ENCODE data around the gene OR2D3. TPM values are rescaled to one million over a fixed set of nuclear protein-coding genes. Genes with fewer than 3 reads are reported as not detected.

OR2D3 gene
- polyA plus RNA-seq, 2 of the 4 experiments (the other 2 are of a cell fraction): not detected

Other genes with a start within 250 kb of the OR2D3 start
- 96.8 and 107 TPM in 2 replicates for gene MRPL17, start 237.7 kb upstream of the OR2D3 start, polyA plus RNA-seq (2011; rRNA removed)
- 127 to 132 TPM (median 128 TPM) in 3 replicates for gene MRPL17, start 237.7 kb upstream of the OR2D3 start, polyA plus RNA-seq (2017; fragmentation: RNase III; extraction: RNeasy Plus Mini Kit Qiagen cat#74134 plus additional on column Dnase treatment)
- gene OR2AG2, start 149.0 kb upstream of the OR2D3 start, polyA plus RNA-seq (2011; rRNA removed): 0.04 and 0.17 TPM in 2 replicates
- gene OR2AG2, start 149.0 kb upstream of the OR2D3 start, polyA plus RNA-seq (2017; fragmentation: RNase III; extraction: RNeasy Plus Mini Kit Qiagen cat#74134 plus additional on column Dnase treatment): 0.03 to 0.05 TPM in 2 of 3 replicates, not detected in the other
- not detected in 2 replicates for gene OR2AG1, start 138.0 kb upstream of the OR2D3 start, polyA plus RNA-seq (2011; rRNA removed)
- gene OR2AG1, start 138.0 kb upstream of the OR2D3 start, polyA plus RNA-seq (2017; fragmentation: RNase III; extraction: RNeasy Plus Mini Kit Qiagen cat#74134 plus additional on column Dnase treatment): not detected in 3 replicates
- gene OR6A2, start 121.3 kb upstream of the OR2D3 start, polyA plus RNA-seq (2011; rRNA removed): 0.01 TPM in 2 replicates
- gene OR6A2, start 121.3 kb upstream of the OR2D3 start, polyA plus RNA-seq (2017; fragmentation: RNase III; extraction: RNeasy Plus Mini Kit Qiagen cat#74134 plus additional on column Dnase treatment): not detected in 3 replicates
- gene OR10A5, start 75.3 kb upstream of the OR2D3 start, polyA plus RNA-seq (2011; rRNA removed): not detected in 2 replicates
- gene OR10A5, start 75.3 kb upstream of the OR2D3 start, polyA plus RNA-seq (2017; fragmentation: RNase III; extraction: RNeasy Plus Mini Kit Qiagen cat#74134 plus additional on column Dnase treatment): not detected in 3 replicates
- not detected in 2 replicates for gene OR10A2, start 57.9 kb upstream of the OR2D3 start, polyA plus RNA-seq (2011; rRNA removed)
- gene OR10A2, start 57.9 kb upstream of the OR2D3 start, polyA plus RNA-seq (2017; fragmentation: RNase III; extraction: RNeasy Plus Mini Kit Qiagen cat#74134 plus additional on column Dnase treatment): not detected in 3 replicates
- not detected in 2 replicates for gene OR10A4, start 44.4 kb upstream of the OR2D3 start, polyA plus RNA-seq (2011; rRNA removed)
- gene OR10A4, start 44.4 kb upstream of the OR2D3 start, polyA plus RNA-seq (2017; fragmentation: RNase III; extraction: RNeasy Plus Mini Kit Qiagen cat#74134 plus additional on column Dnase treatment): not detected in 3 replicates
- not detected in 2 replicates for gene OR2D2, start 28.5 kb upstream of the OR2D3 start, polyA plus RNA-seq (2011; rRNA removed)
- not detected in 3 replicates for gene OR2D2, start 28.5 kb upstream of the OR2D3 start, polyA plus RNA-seq (2017; fragmentation: RNase III; extraction: RNeasy Plus Mini Kit Qiagen cat#74134 plus additional on column Dnase treatment)
- 1.9 and 2.0 TPM in 2 replicates for gene ZNF215, start 5.4 kb downstream of the OR2D3 start, polyA plus RNA-seq (2011; rRNA removed)
- 1.0 to 1.1 TPM (median 1.1 TPM) in 3 replicates for gene ZNF215, start 5.4 kb downstream of the OR2D3 start, polyA plus RNA-seq (2017; fragmentation: RNase III; extraction: RNeasy Plus Mini Kit Qiagen cat#74134 plus additional on column Dnase treatment)
- gene ZNF214, start 99.3 kb downstream of the OR2D3 start, polyA plus RNA-seq (2011; rRNA removed): 1.3 and 2.1 TPM in 2 replicates
- gene ZNF214, start 99.3 kb downstream of the OR2D3 start, polyA plus RNA-seq (2017; fragmentation: RNase III; extraction: RNeasy Plus Mini Kit Qiagen cat#74134 plus additional on column Dnase treatment): 0.70 to 1.4 TPM (median 0.70 TPM) in 3 replicates
- gene NLRP14, start 99.5 kb downstream of the OR2D3 start, polyA plus RNA-seq (2011; rRNA removed): 0.04 TPM in 1 of 2 replicates, not detected in the other
- not detected in 3 replicates for gene NLRP14, start 99.5 kb downstream of the OR2D3 start, polyA plus RNA-seq (2017; fragmentation: RNase III; extraction: RNeasy Plus Mini Kit Qiagen cat#74134 plus additional on column Dnase treatment)
- gene RBMXL2, start 168.0 kb downstream of the OR2D3 start, polyA plus RNA-seq (2011; rRNA removed): not detected in 2 replicates
- gene RBMXL2, start 168.0 kb downstream of the OR2D3 start, polyA plus RNA-seq (2017; fragmentation: RNase III; extraction: RNeasy Plus Mini Kit Qiagen cat#74134 plus additional on column Dnase treatment): not detected in 3 replicates

Measured in A549 (cell line).